B cell (primary cell): ENCODE measurements around the gene CCL7. TPM values are rescaled to one million over a fixed set of nuclear protein-coding genes. Genes with fewer than 3 reads are reported as not detected.

Experiments
- ATAC-seq: fragments of 200-7000 bp; cut with Tn5 transposase; one replicate; pipeline ENCODE4 v1.10.0; 2021; ENCODE audit warnings: low read depth, mild to moderate bottlenecking, moderate number of reproducible peaks, moderate library complexity
- CTCF ChIA-PET: fragments of 350-600 bp; sonication (Branson Sonifier 250); formaldehyde crosslinking; loops from one replicate; lab custom pipeline; 2021; ENCODE audit warnings: antibody characterized with exemption, inconsistent platforms; lab: Charles Lee
- POLR2A ChIA-PET: fragments of 350-600 bp; sonication (Branson Sonifier 250); formaldehyde crosslinking; loops from one replicate; lab custom pipeline; 2021; ENCODE audit warnings: antibody characterized with exemption; lab: Charles Lee
- DNase-seq: peaks from one replicate; pipeline ENCODE4 v3.0.0; 2013
- H2AFZ ChIP-seq: 2 replicates; pipeline ENCODE4 v1.6.1; 2012; ENCODE audit warnings: mild to moderate bottlenecking, low read depth, low read length; ENCODE audit not compliant: insufficient read depth, poor library complexity, severe bottlenecking
- H3K27ac ChIP-seq, 2 donors: 1 replicate in 1 of 2; 2 replicates in 1 of 2; pipeline ENCODE4 v1.5.1; 2012 to 2013; ENCODE audit warnings: low read length in 2 of 2, mild to moderate bottlenecking in 2 of 2, moderate library complexity in 1 of 2
- H3K27me3 ChIP-seq, 4 experiments: fragments of 200-600 bp in 1 of 4; sonication (generic) in 1 of 4; replicated peaks in 1 of 4; 1 replicate in 2 of 4; 2 replicates in 2 of 4; pipeline versions ENCODE4 v1.6.1 to v1.7.0; 2013 to 2016; ENCODE audit warnings: low read length in 3 of 4, mild to moderate bottlenecking in 2 of 4, mixed read lengths in 1 of 4, moderate library complexity in 1 of 4; ENCODE audit not compliant: insufficient read depth in 4 of 4, control insufficient read depth in 3 of 4; ENCODE audit errors: control extremely low read depth in 1 of 4
- H3K36me3 ChIP-seq, 2 experiments: replicated peaks in 1 of 2; 1 replicate in 1 of 2; 2 replicates in 1 of 2; pipeline versions ENCODE4 v1.6.1 to v1.7.1; 2013; ENCODE audit warnings: low read length in 1 of 2; ENCODE audit not compliant: insufficient read depth in 2 of 2, control insufficient read depth in 1 of 2; ENCODE audit errors: control extremely low read depth in 1 of 2, extremely low read depth in 1 of 2
- H3K4me1 ChIP-seq, 2 donors: fragments of 200-600 bp in 1 of 2; sonication (generic) in 1 of 2; 1 replicate in 1 of 2; 2 replicates in 1 of 2; pipeline versions ENCODE4 v1.5.1 to v1.6.1; 2013 to 2017; ENCODE audit warnings: low read length in 2 of 2; ENCODE audit not compliant: control insufficient read depth in 2 of 2, insufficient read depth in 2 of 2
- H3K4me2 ChIP-seq: replicated peaks from 2 replicates; pipeline ENCODE3; 2012; ENCODE audit warnings: mild to moderate bottlenecking, low read depth, low read length; ENCODE audit not compliant: poor library complexity, severe bottlenecking
- H3K4me3 ChIP-seq, 5 experiments: fragments of 200-600 bp in 1 of 5; sonication (generic) in 1 of 5; 1 replicate in 3 of 5; 2 replicates in 2 of 5; pipeline versions ENCODE4 v1.5.1 to v1.7.0; 2011 to 2016; ENCODE audit warnings: low read length in 4 of 5, mild to moderate bottlenecking in 4 of 5, low read depth in 2 of 5, control low read depth in 1 of 5, moderate library complexity in 1 of 5; ENCODE audit not compliant: insufficient read depth in 1 of 5; ENCODE audit errors: control extremely low read depth in 1 of 5, extremely low read depth in 1 of 5
- H3K79me2 ChIP-seq: fragments of 200-600 bp; sonication (generic); one replicate; pipeline ENCODE4 v1.6.0; 2016; ENCODE audit warnings: low read length; ENCODE audit not compliant: control insufficient read depth, insufficient read depth
- H3K9ac ChIP-seq: fragments of 200-600 bp; sonication (generic); 2 replicates; pipeline ENCODE4 v1.6.1; 2017; ENCODE audit warnings: mild to moderate bottlenecking, low read length, moderate library complexity
- H3K9me3 ChIP-seq, 3 donors: one replicate each; pipeline versions ENCODE4 v1.6.1 to v1.7.1; 2013; ENCODE audit warnings: low read length in 2 of 3; ENCODE audit not compliant: control insufficient read depth in 2 of 3, insufficient read depth in 1 of 3; ENCODE audit errors: control extremely low read depth in 1 of 3
- H4K20me1 ChIP-seq: 2 replicates; pipeline ENCODE4 v1.6.0; 2012; ENCODE audit warnings: mild to moderate bottlenecking, low read length; ENCODE audit not compliant: insufficient read depth, control insufficient read depth, poor library complexity, severe bottlenecking
- H3K27ac Mint-ChIP-seq: one replicate; pipeline ENCODE4 v1.8.0; 2021; ENCODE audit warnings: mixed read lengths
- H3K27me3 Mint-ChIP-seq: one replicate; pipeline ENCODE4 v1.8.0; 2021; ENCODE audit warnings: mixed read lengths
- H3K4me1 Mint-ChIP-seq: one replicate; pipeline ENCODE4 v1.8.0; 2021; ENCODE audit warnings: mixed read lengths
- H3K4me3 Mint-ChIP-seq: one replicate; pipeline ENCODE4 v1.8.0; 2021; ENCODE audit warnings: mixed read lengths
- H3K9me3 Mint-ChIP-seq: one replicate; pipeline ENCODE4 v1.8.0; 2022; ENCODE audit warnings: mixed read lengths; ENCODE audit not compliant: insufficient read depth
- CTCF ChIP-seq: fragments of 200-600 bp; IDR thresholded peaks from one replicate; pipeline ENCODE4 v1.8.0; 2022; ENCODE audit warnings: antibody characterized with exemption, mild to moderate bottlenecking
- EZH2 ChIP-seq: IDR thresholded peaks from 2 replicates; pipeline ENCODE4 v1.6.1; 2012; ENCODE audit warnings: borderline replicate concordance, low read depth, mild to moderate bottlenecking, moderate library complexity, low read length; ENCODE audit not compliant: insufficient read depth, poor library complexity, severe bottlenecking
- WGBS: methylation state at CpG from one replicate; pipeline ENCODE4 v1.1.5; 2013; ENCODE audit warnings: missing lambda C conversion rate; ENCODE audit not compliant: insufficient coverage; 5-methylcytosine and 5-hydroxymethylcytosine counted together
- intact Hi-C: fragments of 100-400 bp; cut with micrococcal nuclease; formaldehyde crosslinking; loops from one replicate; pipeline ENCODE4 v1.10.0; 2022
- polyA plus RNA-seq: library from polyadenylated mRNA; depleted of rRNA; stranded (reverse); fragments of >200 nt; gene quantifications from 2 replicates; pipeline ENCODE4 v1.2.3, GENCODE V29; 2012
- total RNA-seq, 2 donors: library from RNA; stranded (reverse); fragments of 120-200 nt in 1 of 2; gene quantifications; 1 replicate in 1 of 2; 2 replicates in 1 of 2; pipeline versions ENCODE4 v1.2.3 to v1.2.4, GENCODE V29; 2013 to 2022

CCL7 gene
- total and polyA plus RNA-seq, 2 donors (not counting 1 experiment from before 2014, with no cell fraction given): not detected

- Mint-ChIP-seq H3K4me1 (no peaks in the 10 kb centered on the region), H3K27ac (no peak overlapping the region), H3K4me3 (no peak overlapping the region), H3K9me3 (no peaks in the 10 kb centered on the region), H3K27me3 (peaks cover 44% of the 10 kb centered on the region)
- Histone ChIP-seq H3K27ac (no peak overlapping the region), H4K20me1 (no peaks in the 10 kb centered on the region), H3K9ac (no peak overlapping the region), H3K4me3 (no peak overlapping the region), H2AFZ (no peak overlapping the region), H3K27me3 (peaks cover 0 to 6% (median 4%) of the 10 kb centered on the region in 4 experiments), H3K4me1 (peaks cover 0 to 3% of the 10 kb centered on the region in 2 donors), H3K36me3 (no peaks in the 10 kb centered on the region), H3K9me3 (no peaks in the 10 kb centered on the region), H3K79me2 (no peaks in the 10 kb centered on the region), H3K4me2 (no peak overlapping the region)
- TF ChIP-seq EZH2 (no peak), CTCF (no peak)
- WGBS: 83% methylated on average over 3 of the region's 5 CpGs
- ChIA-PET POLR2A (no interaction called here), CTCF (no interaction called here)
- no peak for ATAC-seq
- intact Hi-C loops: no loop called here
- DNase-seq: no peak
Measured at GRCh38 chr17:34312080-34312479, 42.1 kb downstream of the CCL7 start.

GRCh38 chr17:34313164-34313563 lies 43.1 kb downstream of the CCL7 start:
- Histone ChIP-seq H3K9ac (no peak overlapping the region), H3K4me1 (peaks cover 0 to 3% of the 10 kb centered on the region in 2 donors), H3K27ac (no peak overlapping the region), H3K9me3 (no peaks in the 10 kb centered on the region), H2AFZ (no peak overlapping the region), H3K4me2 (no peak overlapping the region), H3K36me3 (no peaks in the 10 kb centered on the region), H4K20me1 (no peaks in the 10 kb centered on the region), H3K79me2 (no peaks in the 10 kb centered on the region), H3K4me3 (no peak overlapping the region), H3K27me3 (peaks cover 0 to 5% (median 2%) of the 10 kb centered on the region in 4 experiments)
- DNase-seq (no peak), ATAC-seq (no peak)
- Mint-ChIP-seq H3K27ac (no peak overlapping the region), H3K4me1 (no peaks in the 10 kb centered on the region), H3K9me3 (no peaks in the 10 kb centered on the region), H3K27me3 (peaks cover 37% of the 10 kb centered on the region), H3K4me3 (no peak overlapping the region)
- TF ChIP-seq CTCF (no peak), EZH2 (no peak)
- intact Hi-C loops: no loop called here
- ChIA-PET CTCF (no interaction called here), POLR2A (no interaction called here)
- 100% methylated on average over 1 of the region's 4 CpGs for WGBS
